Measurements from ENCODE around the gene DMXL2.
"Not testable (repeated sequence)": the region's sequence is repeated elsewhere in the genome, so short reads cannot be mapped to it uniquely, and the experiment has no call there.

The DMXL2 gene

DNA sequence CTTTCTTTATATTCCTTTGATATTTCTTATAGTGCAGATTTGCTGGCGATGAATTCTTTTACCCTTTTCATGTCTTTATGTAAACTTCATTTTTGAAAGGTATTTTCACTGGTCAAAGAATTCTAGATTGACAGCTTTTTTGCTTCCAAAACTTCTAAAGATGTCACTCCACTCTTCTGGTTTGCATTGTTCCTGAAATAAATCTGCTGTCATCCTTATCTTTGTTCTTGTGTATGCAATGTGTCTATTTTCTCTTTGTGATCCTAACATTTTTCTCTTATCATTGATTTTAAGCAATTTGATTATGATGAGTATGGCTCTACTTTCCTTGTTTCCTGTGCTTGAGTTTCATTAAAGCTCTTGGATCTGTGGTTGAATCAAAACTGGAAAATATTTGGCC, 177.8 kb downstream of the DMXL2 start:
- no peak for DNase-seq (ENCODE audit: low spot score)

DNA sequence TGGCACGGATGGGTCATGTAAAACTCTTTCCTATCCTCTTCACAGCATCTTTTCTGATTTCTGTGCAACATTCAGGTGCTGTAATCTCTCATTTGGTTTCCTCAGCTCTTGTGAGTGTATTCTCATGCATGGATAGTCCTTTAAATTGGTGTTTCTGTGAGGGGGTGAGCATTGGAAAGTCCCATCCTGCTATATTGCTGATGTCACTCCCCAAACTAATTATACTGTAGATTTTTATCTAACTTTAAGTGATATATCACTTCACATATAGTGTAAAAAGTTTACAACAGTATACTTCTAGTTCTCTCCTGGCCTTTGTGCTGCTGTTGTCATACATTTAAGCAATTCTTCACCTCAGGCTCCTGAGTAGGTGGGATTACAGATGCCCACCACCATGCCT, 178.5 kb downstream of the DMXL2 start:
- TF ChIP-seq, protein P1, sequence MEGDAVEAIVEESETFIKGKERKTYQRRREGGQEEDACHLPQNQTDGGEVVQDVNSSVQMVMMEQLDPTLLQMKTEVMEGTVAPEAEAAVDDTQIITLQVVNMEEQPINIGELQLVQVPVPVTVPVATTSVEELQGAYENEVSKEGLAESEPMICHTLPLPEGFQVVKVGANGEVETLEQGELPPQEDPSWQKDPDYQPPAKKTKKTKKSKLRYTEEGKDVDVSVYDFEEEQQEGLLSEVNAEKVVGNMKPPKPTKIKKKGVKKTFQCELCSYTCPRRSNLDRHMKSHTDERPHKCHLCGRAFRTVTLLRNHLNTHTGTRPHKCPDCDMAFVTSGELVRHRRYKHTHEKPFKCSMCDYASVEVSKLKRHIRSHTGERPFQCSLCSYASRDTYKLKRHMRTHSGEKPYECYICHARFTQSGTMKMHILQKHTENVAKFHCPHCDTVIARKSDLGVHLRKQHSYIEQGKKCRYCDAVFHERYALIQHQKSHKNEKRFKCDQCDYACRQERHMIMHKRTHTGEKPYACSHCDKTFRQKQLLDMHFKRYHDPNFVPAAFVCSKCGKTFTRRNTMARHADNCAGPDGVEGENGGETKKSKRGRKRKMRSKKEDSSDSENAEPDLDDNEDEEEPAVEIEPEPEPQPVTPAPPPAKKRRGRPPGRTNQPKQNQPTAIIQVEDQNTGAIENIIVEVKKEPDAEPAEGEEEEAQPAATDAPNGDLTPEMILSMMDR (IDR thresholded peaks at IDR 0.05; ENCODE audit: extremely low read depth, missing control alignments): no peak

More for the DNA sequence above, 177.8 kb downstream of the DMXL2 start:
- TF ChIP-seq, protein P1 (IDR thresholded peaks at IDR 0.05; ENCODE audit: extremely low read depth, missing control alignments): no peak

DNA sequence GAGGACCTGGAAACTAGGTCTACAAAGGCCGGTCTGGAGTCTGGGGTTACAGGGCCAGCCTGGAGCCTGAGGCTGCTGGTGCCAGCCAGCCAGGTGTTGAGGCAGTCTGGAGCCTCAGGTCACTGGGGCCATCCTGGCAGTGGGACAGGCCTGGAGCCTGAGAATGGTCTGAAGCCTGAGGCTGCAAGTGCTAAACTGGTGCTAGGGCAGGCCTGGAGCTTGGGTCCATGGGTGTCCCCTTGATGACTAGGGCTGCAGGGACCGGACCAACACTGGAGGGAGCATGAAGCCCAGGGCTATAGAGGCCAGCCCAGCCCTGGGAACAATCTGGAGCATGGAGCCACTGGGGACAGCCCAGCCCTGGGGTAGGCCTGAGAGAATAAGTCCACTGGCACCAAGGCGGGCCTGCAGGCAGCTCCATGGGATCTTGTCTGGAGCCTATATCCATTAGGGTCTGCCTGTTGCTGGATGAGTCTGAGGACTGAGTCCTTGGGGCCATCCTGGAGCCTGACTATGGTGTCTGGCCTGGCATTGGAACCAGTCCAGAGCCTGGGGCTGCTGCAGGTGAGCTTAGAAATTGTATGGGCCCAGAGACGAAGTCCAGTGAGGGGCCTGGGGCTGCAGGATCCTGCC, 179.2 kb downstream of the DMXL2 start:
- DNase-seq (ENCODE audit: low spot score): no peak
- TF ChIP-seq, protein P1 (IDR thresholded peaks at IDR 0.05; ENCODE audit: extremely low read depth, missing control alignments): no peak

More for the DNA sequence above, 178.5 kb downstream of the DMXL2 start:
- DNase-seq (ENCODE audit: low spot score): peak; percentile 8

DNA sequence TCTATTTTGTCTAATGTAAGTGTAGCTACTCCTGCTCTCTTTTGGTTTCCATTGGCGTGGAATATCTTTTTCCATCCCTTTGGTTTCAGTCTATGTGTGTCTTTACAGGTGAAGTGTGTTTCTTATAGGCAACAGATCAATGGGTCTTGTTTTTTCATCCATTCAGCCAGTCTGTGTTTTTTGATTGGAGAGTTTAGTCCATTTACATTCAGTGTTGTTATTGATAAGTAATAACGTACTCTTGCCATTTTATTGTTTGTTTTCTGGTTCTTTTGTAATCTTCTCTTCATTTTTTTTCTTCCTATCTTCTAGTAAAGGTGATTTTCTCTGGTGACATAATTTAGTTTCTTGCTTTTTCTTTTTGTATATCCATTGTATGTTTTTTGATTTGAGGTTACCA, 184.0 kb downstream of the DMXL2 start:
- TF ChIP-seq, protein P1 (IDR thresholded peaks at IDR 0.05; ENCODE audit: extremely low read depth, missing control alignments): no peak
- DNase-seq (ENCODE audit: low spot score): no peak

DNA sequence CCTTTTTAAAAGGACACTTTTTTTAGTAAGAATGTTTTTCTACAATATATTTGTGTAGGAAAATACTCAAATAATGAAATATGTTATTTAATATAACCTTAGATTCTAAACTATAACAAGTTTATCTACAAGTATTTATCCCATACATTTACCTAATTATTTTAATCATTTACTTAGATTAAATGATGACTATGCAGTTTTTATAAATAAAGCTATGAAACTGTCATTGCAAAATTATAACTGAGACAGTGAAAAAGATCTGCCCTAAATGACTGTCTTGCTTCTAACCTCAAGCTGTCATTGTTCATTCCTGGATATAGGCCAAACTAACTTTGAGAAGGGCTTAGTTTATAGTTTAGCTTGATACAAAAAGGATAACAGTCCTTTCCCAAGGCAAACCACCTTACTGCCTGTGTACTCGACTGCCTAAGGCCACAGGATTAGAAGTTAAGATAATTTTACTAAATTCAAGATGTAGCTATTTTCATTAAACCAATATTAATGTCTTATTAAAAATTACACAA, 197.0 kb downstream of the DMXL2 start:
- no peak for DNase-seq (ENCODE audit: low spot score)
- TF ChIP-seq, protein P1 (IDR thresholded peaks at IDR 0.05; ENCODE audit: extremely low read depth, missing control alignments): no peak

DNA sequence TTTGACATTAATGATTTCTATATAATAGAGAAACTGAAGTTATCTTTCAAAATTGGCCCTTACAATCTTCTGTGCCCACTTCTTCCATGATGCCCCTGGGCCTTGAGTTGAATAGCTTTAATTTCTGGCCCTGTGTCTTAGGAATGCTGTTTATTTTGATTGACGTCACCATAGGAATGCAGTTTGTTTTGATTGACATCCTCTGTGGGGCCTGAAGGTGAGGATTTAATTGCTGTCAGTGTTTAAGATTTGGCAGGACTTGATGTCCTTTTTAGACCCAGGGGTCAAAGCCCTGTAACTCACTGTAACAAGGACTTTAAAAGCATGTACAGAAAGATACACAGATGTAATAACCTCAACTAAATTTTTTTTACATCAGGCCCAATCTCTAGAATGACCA, 197.8 kb downstream of the DMXL2 start:
- TF ChIP-seq, protein P1 (IDR thresholded peaks at IDR 0.05; ENCODE audit: extremely low read depth, missing control alignments): no peak
- no peak for DNase-seq (ENCODE audit: low spot score)

DNA sequence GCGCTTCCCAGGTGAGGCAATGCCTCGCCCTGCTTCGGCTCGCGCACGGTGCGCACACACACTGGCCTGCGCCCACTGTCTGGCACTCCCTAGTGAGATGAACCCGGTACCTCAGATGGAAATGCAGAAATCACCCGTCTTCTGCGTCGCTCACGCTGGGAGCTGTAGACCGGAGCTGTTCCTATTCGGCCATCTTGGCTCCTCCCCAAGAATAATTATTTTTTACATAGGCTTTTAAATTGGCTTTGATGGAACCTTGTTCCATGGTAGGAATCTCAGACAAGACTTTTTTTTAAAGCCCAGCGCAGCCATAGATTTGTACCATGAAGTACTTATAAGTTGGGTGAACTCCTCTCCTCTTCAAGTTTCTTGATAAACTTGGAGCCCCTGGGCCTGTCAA, 199.5 kb downstream of the DMXL2 start:
- DNase-seq (ENCODE audit: low spot score): not testable (repeated sequence)

DNA sequence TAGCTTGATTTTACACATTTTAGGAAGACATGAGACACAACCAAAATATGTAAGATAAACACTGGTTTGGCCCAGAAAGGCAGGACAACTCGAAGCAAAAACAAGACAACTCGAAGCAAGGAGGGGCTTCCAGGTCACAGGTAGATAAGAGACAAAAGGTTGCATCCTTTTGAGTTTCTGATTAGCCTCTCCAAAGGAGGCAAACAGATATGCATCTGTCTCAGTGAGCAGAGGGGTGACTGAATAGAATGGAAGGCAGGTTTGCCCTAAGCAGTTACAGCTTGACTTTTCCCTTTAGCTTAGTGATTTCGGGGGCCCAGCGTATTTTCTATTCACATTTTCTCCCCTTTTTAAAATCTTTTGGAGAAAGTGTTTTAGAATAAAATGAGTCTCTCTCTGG, 206.4 kb downstream of the DMXL2 start:
- TF ChIP-seq, protein P1 (IDR thresholded peaks at IDR 0.05; ENCODE audit: extremely low read depth, missing control alignments): no peak
- DNase-seq (ENCODE audit: low spot score): no peak
